Right lobe of liver (tissue), 4 donors: Measurements from ENCODE around the gene TMEM266.

Experiments used
- POLR2A ChIP-seq: fragments of 450-650 bp; IDR thresholded peaks from one replicate; pipeline ENCODE4 v1.6.1; 2017; ENCODE audit warnings: antibody characterized with exemption, mild to moderate bottlenecking
- TF ChIP-seq, protein P1 (sequence below), 4 donors: fragments of 200-600 bp in 3 of 4; fragments of 450-650 bp in 1 of 4; IDR thresholded peaks; one replicate each; pipeline versions ENCODE4 v1.5.1 to v1.8.0; 2016 to 2022; ENCODE audit warnings: antibody characterized with exemption in 4 of 4, mild to moderate bottlenecking in 2 of 4
- donor health status: DM: no; HTN: no; CAD: no.
- donor health status: DM: no; HTN: no; CAD: no.
- donor health status: DM: no; HTN: yes; CAD: no.

DNA sequence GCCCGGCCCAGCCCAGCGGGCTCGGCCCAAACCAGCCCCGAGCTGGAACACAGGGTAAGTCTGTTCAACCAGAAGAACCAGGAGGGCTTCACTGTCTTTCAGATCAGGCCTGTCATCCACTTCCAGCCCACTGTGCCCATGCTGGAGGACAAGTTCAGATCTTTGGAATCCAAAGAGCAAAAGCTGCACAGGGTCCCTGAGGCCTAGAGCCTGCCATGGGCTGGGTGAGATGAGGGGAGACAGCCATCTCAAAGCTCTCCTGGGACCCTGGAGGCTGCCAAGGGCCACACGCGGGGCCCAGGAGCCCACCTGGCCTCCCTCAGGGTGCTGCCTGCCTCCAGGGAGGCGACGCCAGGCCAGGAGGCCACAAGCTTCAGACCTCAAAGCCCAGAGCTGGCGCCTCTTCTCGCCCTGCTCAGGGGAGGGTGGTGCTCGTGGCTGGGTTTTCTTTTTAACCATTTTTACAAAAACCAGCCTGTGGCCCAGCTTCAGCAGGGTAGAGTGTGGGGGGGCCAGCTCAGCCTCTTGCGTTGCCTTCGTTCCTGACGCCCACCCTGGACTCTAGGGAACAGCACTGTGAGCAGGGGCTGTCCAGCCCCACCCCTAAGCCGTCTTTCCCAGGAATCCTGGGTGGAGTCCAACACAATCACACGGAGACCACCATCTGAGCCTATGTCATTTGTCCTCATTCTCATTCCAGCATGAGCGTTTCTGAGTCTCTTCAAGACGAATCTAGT is 144.5 kb downstream of the TMEM266 start:
- TF ChIP-seq, protein P1, sequence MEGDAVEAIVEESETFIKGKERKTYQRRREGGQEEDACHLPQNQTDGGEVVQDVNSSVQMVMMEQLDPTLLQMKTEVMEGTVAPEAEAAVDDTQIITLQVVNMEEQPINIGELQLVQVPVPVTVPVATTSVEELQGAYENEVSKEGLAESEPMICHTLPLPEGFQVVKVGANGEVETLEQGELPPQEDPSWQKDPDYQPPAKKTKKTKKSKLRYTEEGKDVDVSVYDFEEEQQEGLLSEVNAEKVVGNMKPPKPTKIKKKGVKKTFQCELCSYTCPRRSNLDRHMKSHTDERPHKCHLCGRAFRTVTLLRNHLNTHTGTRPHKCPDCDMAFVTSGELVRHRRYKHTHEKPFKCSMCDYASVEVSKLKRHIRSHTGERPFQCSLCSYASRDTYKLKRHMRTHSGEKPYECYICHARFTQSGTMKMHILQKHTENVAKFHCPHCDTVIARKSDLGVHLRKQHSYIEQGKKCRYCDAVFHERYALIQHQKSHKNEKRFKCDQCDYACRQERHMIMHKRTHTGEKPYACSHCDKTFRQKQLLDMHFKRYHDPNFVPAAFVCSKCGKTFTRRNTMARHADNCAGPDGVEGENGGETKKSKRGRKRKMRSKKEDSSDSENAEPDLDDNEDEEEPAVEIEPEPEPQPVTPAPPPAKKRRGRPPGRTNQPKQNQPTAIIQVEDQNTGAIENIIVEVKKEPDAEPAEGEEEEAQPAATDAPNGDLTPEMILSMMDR (IDR thresholded peaks at IDR 0.05) = no peak
- no peak for TF ChIP-seq POLR2A
